ENCODE data around the gene INSRR.

Gene INSRR

DNA sequence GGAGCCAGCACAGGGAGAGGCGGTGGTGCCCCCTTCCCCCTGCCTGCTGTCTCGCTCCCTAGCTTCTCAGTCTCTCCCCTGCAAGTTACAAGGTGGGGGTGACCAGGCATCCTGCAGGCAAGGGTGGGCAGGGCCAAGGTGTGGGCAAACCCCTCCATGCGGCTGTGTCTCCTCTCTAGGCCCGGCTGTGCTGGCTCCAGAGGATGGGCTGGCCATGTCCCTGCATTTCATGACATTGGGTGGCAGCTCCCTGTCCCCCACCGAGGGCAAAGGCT lies 16.4 kb upstream of the INSRR start:
- FAIRE-seq = no peak
- no peak for DNase-seq (ENCODE audit: low spot score)

DNA sequence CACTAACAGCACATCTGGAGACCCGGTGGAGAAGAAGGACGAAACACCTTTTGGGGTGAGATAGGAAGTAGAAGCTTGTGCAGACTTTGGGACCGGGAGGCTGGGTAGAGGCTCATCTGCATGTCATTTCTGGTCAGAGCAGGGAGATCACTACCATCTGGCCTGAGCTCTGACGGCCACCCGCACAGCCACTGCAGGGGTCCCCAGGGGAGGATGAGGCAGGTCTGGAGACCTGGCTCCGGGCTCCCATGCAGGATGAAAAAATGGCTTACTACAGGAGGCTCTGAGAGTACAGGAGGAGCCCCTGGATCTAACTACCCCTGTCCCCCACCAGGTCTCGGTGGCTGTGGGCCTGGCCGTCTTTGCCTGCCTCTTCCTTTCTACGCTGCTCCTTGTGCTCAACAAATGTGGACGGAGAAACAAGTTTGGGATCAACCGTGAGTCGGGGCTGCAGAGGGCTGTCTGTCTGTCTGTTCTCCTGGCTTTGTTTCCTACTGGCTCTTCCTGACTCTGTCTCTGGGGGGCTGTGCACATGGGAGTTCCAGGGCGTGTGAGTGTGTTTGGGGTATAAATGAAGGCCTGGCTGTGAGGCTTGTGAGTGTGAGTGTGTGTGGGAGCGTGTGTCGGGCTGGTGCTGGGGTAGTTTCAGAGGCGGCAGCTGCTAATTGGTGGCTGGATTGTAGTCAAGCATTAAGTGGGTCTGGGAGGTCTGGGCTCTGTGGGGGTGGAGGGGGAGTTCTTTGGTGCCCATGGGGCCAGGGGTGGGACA lies 15.8 kb upstream of the INSRR start:
- FAIRE-seq (no peak), DNase-seq (ENCODE audit: low spot score) (no peak)

DNA sequence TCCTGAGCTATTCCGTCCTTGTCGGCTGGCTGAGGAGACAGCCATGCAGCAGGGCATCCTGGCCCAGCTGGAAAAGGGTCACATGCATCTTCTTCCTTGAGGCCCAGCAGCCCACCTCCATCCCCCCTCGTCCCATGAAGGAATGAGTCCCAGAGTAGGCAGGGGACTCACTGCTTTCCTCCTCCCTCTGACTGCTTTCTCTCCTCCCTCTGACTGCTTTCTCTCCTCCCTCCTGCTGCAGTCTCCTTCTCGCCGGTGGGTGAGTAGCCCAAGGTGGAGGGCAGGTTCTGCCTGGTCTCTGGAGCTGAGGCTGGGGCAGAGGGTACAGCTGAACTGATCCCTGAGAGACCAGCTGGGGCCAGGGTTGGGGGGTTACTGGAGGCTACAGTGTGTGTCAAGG lies 15.2 kb upstream of the INSRR start:
- DNase-seq (ENCODE audit: low spot score) = no peak
- FAIRE-seq = no peak

DNA sequence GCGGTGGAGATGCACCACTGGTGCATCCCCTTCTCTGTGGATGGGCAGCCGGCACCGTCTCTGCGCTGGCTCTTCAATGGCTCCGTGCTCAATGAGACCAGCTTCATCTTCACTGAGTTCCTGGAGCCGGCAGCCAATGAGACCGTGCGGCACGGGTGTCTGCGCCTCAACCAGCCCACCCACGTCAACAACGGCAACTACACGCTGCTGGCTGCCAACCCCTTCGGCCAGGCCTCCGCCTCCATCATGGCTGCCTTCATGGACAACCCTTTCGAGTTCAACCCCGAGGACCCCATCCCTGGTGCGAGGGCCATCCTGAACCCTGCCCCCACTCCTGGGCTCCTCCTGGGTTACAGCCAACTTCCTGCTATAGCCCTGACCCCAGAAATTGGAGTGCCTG lies 14.7 kb upstream of the INSRR start:
- no peak for FAIRE-seq
- no peak for DNase-seq (ENCODE audit: low spot score)

DNA sequence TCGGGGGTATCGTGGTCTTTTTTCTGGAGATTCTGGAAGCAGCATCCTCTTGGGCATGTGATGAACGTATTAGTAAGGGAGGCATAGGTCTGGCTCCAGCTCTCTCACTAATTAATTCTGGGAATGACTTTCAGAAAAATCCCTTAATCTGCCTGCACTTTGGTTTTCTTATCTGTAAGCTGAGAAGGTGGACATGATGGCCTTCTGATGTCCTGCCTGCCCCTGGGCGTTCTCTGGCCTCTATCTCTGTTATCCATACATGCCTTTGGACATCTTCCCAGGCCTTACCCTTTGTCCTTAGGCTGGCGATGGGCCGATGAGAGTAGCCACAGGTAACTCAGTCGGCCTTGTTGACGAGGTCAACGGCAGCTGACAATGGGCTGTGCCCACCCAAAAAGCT lies 10.5 kb upstream of the INSRR start:
- no peak for FAIRE-seq
- DNase-seq (ENCODE audit: low spot score) = no peak

DNA sequence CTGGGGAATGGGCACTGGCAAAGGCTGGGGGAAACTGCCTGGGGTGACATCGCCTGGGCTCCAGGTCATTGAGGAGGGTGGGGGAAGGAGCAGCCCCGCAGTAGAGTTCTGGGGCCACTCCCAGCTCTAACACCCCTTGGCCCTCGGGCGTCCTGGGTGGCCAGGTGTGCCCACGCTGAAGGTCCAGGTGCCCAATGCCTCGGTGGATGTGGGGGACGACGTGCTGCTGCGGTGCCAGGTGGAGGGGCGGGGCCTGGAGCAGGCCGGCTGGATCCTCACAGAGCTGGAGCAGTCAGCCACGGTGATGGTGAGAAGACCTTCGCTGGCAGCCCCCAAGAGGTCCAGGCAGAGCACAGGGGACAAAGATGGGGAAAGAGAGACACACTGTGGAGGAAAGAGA lies 9.4 kb upstream of the INSRR start:
- DNase-seq (ENCODE audit: low spot score) (no peak), FAIRE-seq (no peak)

DNA sequence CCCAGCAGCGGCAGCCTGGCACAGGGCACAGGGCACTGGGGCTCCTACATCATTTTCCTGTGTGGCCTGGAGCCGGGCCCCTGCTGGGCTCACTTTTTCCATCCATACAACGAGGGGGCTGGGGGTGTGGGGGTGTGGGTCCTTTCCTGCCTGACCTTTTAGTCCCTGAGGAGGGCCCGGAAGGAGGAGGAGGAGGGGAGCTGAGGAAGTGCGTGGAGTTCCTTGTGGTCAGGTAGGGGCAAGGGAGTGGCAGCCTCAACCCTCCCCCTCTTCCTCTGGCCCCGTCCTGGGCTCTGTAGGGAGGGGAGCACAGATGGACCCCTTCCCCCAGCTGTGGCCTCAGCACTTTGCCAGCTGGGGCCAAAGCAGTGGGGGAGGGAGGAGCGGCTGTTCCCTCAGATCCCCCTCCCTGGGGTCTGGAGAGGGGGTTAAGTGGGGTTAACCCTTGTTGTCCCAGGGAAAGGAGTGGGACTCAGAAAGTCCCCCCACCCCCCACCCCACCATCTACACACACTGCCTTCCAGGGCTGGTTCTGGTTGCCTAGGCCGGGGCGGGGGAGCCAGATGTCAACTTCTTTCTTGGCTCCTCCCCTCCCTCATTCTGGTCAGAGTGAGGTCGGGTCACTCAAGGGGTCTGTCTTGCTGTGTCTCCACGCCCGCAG lies 7.5 kb upstream of the INSRR start:
- no peak for DNase-seq (ENCODE audit: low spot score)
- no peak for FAIRE-seq

DNA sequence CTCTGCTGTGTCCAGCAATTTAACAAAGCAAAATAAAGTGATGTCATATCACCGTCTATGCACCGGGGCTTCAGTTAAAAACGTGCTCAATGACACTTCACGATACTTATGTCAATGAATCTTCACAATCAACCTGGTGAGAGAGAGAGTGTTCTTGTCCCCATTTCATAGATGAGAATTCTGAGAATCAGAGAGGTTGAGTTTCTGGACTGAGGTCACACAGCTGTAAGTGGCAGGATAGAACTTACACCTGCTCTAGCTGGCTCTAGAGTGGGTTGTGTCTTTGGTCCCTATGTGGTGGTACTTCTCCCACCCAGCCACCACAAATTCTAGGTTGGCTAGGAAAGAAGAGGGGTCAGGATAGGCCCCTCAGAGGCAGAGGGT lies 6.9 kb upstream of the INSRR start:
- FAIRE-seq (no peak), DNase-seq (ENCODE audit: low spot score) (no peak)

DNA sequence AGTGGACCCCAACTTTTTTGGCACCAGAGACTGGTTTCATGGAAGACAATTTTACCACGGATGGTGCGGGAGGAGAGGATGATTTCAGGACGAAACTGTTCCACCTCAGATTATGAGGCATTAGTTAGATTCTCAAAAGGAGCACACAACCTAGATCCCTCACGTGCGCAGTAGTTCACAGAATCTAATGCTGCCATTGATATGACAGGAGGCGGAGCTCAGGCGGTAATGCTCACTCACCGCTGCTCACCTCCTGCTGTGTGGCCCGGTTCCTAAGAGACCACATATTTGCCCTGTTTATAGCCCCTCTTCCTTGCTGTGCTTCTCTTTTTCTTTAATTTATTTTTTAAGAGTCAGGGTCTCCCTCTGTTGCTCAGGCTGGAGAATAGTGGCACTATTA lies 6.3 kb upstream of the INSRR start:
- DNase-seq (ENCODE audit: low spot score) = no peak
- no peak for FAIRE-seq

DNA sequence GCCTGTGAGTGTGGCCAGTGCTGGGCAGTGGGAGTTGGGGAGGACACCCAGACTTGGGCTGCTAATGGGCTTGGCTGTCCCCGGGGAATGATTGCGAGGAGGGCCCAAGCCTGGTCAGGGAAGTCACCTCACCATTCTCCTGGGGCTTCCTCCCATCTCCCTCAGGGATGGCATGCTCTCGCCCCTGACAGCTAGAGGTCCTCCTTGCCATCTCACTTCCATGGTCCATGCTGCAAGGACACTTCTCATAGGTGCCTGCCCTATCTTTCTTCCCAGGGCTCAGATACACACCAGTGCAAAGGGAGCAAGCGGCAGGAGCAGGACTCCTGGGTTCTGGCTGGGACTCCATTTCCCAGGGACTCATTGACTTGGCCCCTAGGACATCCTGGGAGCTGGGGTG lies 5.9 kb upstream of the INSRR start:
- FAIRE-seq = no peak

DNA sequence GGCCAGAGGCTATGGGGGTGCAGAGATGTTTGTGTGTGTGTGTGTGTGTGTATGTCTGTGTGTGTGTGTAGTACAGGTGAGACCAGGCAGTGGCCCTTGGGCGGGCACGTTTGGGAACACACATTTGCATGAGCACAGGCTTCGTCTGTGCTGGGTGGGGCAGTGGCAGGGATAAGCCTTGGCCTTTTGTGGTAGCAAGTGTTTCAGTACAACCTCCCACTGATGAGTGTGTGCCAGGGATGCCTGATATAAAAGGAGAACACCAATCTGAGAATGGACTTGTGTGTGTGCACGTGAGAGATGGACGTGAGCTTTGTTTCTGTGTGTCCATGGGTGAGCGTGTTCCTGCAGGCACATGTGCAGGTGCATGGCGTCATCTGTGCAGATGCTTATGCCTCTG lies 4.7 kb upstream of the INSRR start:
- FAIRE-seq (no peak), DNase-seq (ENCODE audit: low spot score) (no peak)

More for the DNA sequence above, 5.9 kb upstream of the INSRR start:
- no peak for DNase-seq (ENCODE audit: low spot score)

DNA sequence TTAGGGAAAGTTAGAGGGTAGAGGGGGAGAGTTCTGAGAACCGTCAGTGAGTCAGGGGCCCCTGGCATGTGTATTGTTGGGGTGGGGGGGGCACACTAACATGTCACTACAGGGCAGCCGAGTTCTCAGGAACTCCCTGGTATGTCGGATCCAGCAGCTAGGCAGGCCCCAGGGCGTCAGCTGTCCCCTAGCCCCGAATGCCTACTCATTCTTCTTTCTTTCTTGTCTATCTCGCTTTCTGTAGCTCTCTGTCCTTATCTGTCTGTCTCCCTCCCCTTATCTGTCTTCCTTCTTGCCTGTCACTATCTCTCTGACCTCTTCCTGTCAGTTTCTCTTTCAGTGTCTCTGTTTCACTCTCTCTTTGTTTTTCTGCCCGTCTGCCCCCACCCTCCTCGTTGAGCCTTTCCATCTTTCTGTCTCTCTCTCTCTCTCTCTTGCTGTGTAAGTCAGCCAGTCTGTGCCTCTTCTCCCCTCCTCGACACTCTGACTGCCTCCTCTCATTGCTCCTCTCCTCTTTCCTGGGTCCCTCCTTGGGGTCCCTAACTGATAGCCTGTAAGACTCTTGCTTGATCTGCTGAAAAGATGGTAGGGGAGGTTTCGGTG lies 4.2 kb upstream of the INSRR start:
- DNase-seq (ENCODE audit: low spot score) (no peak), FAIRE-seq (no peak)

DNA sequence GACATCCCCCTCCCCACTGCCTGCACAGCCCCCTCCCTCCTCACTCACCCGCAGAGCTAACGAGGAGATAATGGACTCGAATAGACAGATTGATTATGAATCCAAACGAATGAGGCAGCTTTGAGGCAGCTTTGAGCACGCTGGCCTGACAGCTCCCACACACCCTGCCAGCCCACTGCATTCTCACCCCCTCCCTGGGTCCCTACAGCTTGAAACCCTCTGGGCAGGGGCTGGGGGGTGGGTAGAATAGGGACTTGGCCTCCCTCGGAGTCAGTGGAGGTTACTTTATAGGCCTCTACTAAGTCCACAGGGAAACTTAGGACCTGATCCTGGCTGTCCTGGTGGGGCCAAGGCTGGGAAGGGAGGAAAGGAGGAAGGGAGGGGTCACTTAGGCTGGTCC lies 3.7 kb upstream of the INSRR start:
- FAIRE-seq (no peak), DNase-seq (ENCODE audit: low spot score) (no peak)

DNA sequence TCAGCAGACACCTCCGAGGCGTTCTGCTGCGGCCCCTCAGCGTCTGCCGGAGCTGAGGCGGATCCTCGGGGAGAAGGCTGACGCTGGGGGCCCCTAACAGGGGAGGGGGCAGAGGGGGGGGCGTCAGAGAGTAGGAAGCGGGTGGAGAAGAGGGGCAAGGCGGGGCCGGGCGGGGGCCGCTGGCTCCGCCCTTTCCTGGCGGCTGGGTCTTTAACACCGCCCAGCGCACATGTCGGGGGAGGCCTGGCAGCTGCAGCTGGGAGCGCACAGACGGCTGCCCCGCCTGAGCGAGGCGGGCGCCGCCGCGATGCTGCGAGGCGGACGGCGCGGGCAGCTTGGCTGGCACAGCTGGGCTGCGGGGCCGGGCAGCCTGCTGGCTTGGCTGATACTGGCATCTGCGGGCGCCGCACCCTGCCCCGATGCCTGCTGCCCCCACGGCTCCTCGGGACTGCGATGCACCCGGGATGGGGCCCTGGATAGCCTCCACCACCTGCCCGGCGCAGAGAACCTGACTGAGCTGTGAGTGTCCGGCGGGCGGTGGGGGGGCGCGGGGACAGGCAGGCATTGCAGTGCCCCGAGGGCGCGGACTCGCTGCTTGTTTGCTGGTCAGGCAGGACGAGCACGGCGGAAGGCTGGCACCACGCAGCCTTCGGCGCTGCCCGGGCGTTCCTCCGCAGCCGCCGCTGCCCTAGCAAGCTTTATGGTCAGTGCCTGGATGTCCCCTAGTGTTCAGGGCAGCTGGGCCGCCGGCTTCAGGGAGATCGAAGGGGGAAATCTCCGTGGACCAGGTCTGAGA lies 1.9 kb upstream of the INSRR start, which contains the start of gene NTRK1:
Gene NTRK1 (plus strand): TSS at position 238 of the 796 bp plus-strand sequence. CDS start 70 bp downstream, at position 308.
- no peak for DNase-seq (ENCODE audit: low spot score)
- no peak for FAIRE-seq

DNA sequence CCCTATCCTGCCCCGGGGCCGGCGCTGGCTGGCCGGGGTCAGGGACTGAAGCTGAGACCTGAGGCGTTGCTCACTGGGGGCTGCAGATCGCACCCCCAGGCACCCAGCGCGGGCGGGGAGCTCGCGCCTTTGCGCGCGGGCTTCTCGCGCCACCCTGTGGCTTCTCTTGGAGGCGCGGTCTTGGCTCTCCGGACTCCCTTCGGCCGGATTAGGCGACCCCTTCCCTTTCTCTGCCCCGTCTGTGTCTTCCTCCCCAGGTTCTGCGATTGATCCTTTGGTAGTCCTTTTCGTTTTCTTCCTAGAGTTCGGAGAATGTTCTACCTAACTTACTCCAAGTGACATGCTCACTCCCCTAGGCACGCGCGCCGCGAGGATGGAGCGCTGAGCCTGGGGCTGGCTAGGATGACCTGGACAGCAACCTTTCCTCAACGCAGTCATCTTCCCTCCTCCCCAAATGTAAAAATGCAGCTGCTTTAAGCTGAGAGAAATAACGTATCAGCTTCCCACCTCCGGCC lies 1.3 kb upstream of the INSRR start:
- DNase-seq (ENCODE audit: low spot score) = peak; percentile 15
- no peak for FAIRE-seq

DNA sequence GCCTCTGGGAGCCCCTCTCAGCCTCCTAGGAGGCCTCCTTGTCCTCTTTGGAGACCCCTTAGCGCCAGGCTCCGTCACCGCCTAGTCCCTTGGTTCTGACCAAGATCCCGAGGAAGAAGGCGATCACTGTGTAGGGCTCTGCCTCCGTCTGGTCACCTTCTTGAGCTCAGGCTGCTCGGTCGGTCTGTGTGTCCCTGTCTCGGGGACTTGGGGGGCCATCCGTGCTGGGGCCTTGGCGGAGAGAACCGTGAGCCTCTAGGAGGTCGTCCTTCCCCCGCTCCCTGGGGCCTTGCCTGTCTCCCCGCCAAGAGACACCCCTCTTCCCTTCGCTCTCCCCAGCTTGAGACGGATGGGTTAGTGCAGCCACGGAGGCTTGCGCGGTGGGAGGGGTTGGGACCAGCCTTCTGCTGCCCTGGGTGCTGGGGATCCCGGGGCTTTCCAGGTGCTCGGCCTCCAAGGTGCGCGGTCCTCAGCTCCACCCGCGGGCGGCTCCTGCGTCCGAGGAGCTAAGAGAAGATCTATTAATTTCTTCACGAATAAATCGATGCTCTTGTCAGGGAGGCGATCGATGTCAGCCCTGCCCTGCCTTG lies 701 bp upstream of the INSRR start:
- FAIRE-seq = no peak
- DNase-seq (ENCODE audit: low spot score) = no peak

DNA sequence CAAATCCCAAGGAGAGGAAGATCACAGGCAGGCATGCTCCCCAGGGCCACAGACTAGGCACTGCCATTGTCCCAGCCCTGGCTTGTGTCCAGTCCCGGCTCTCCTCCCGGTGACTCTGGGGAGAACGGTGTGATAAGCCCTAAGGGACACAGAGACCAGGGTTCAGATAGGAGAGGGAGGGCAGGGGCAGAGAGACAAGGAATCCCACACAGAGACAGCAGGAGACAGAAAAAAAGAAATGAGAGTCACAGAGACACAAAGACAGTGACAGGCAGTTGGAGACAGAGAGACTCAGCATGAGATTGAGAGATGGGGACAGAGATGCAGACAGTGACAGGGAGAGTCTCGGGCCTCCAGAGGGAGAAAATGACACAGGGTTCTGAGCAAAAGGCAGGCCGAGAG lies 361 bp downstream of the INSRR start:
- no peak for DNase-seq (ENCODE audit: low spot score)
- FAIRE-seq = no peak

DNA sequence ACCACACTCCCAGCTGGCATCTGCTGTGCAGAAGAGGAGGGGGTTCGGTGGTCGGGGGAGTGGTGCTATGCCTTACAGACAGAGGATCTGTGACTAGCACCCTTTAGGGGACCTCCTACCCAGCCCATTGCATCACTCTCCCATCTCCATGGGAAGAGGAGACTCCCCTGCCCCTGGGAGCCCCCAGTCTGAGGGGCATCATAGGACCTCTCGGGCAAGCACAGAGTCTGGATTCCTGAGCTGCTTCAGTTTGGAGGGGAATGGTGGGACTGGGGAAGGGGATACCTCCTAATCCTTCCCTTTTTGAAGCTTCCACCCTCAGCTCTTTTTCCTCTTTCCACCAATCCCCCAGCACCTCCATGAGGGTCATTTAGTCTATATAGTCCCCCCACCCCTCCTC lies 1.4 kb downstream of the INSRR start:
- FAIRE-seq (no peak), DNase-seq (ENCODE audit: low spot score) (no peak)

DNA sequence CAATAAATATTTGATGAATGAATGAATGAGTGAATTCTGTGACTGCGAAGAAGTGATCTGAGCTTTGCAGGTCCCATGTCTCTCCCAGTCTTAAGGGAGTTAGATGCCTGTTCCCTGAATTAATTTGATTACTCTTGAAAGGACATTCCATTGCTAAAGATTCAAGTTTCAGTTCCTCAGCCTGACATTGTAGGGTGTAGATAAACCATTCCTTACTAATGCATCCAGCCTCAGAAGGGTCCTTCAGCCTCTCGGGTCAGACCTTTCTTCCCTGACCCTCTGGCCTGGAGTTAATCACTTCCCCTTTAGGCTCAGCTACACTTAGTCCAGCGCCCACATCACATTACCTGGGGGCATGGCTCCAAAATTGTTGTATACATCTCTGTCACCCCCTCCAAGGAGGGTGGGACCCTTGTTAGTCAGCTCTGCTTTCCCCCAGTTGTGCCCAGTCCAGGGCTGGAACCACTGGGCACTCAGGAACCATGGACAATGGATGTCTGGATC lies 2.6 kb downstream of the INSRR start:
- FAIRE-seq (no peak), DNase-seq (ENCODE audit: low spot score) (no peak)

DNA sequence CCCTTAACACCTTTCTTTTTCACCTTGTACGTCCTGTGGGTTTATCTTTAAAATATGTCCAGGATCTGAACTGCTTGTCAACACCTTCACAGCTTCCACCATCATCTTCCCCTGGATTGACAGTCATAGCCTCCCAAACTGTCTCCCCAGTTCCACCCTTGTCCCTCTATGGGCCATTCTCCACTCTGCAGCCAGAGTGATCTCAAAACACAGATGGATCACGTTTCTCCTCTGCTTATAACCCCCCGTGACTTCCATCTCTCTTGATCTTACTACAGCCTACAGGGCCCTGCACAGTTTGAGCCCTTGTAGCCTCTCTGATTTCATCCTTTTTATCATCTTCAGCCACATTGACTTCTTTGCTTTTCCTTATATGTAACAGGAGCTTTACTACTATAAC lies 4.3 kb downstream of the INSRR start:
- FAIRE-seq = no peak
- DNase-seq (ENCODE audit: low spot score) = no peak

DNA sequence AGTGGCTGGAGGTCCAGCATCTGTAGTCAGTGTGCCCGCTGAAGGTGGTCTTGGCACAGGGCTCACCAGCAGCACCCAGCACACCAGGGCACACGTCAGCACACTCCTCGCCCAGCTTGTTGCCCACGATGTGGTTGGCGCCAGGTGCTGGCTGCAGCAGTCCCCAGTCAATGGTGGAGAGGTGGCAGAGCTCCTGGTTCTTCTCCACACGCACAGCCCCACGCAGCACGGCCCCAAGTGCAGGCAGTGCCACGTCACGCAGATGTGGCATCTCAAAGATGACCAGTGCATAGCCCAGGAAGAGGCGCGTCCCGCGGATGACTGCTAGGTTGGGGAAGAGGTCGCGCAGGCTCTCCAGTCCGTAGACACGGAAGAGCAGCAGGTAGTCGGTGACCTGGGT lies 5.2 kb downstream of the INSRR start:
- no peak for FAIRE-seq
- DNase-seq (ENCODE audit: low spot score) = no peak
